WTC11 (cell line): ENCODE measurements around the gene PAPPA2.

Source experiments
- NR3C1 ChIP-seq: sonication (generic); formaldehyde crosslinking; conservative IDR thresholded peaks from 2 replicates; pipeline ENCODE4 v1.8.1; 2023; ENCODE audit warnings: low read depth, mild to moderate bottlenecking, missing genetic modification reagents
- PREB ChIP-seq: sonication (generic); formaldehyde crosslinking; IDR thresholded peaks from 2 replicates; pipeline ENCODE4 v1.8.1; 2022; ENCODE audit warnings: mild to moderate bottlenecking, missing genetic modification reagents, moderate library complexity, borderline replicate concordance

DNA sequence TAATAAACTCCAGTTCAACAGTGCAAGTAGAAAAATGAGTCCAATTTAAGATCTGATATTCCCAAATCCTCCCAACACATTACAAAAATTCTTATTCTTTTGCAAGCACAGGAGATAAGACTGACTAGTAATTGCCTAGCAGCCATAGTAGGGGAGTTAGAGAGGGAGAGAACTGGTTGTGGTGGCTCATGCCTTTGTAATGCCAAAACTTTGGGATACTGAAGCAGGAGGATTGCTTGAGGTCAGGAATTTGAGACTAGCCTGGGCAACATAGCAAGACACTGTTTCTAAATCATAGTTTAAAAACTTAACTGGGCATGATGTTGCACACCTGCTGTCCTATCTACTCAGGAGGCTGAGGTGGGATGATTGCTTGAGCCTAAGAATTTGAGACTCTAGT is 26.7 kb upstream of the PAPPA2 start:
- TF ChIP-seq PREB, result no peak
- TF ChIP-seq NR3C1 (CRISPR knock-in tag), result no peak
